HepG2 (cell line): ENCODE data around the gene ATAD3A. TPM values are rescaled to one million over a fixed set of nuclear protein-coding genes. Genes with fewer than 3 reads are reported as not detected.
A peak's percentile ranks its signal among the peaks of the same experiment; 100 is the strongest.

Source experiments
- ATAC-seq: fragments of 200-7000 bp; cut with Tn5 transposase; 3 replicates; pipeline ENCODE4 v1.9.1; 2020; ENCODE audit warnings: mild to moderate bottlenecking, moderate library complexity
- BruUV-seq: library from RNA; stranded (reverse); fragments of 400-500 nt; replicated peaks from 2 replicates; lab custom pipeline; 2021; lab: Mats Ljungman, UMichigan
- CTCF ChIA-PET: fragments of 300-600 bp; formaldehyde crosslinking; extraction: SDS; loops from one replicate; lab custom pipeline; 2021; ENCODE audit warnings: low total read pairs, inconsistent platforms, low intra/inter-chr PET ratio; lab: Yijun Ruan, JAX
- POLR2A ChIA-PET: fragments of 350-600 bp; sonication (Branson Sonifier 250); formaldehyde crosslinking; loops from one replicate; lab custom pipeline; 2020; ENCODE audit warnings: antibody characterized with exemption, inconsistent platforms; lab: Yijun Ruan, JAX
- DNase-seq: peaks from one replicate; pipeline ENCODE4 v3.0.0-alpha.2; 2015; ENCODE audit warnings: low spot score
- FAIRE-seq: peaks from 3 replicates; lab custom pipeline; 2011; peaks lifted over from hg19 to GRCh38; lab: Jason Lieb, UNC
- H2AFZ ChIP-seq: one replicate; pipeline ENCODE4 v1.6.1; 2011; ENCODE audit warnings: low read length, inconsistent platforms
- H3K27ac ChIP-seq: fragments of 300-600 bp; 3 replicates; pipeline ENCODE4 v1.8.0; 2011; ENCODE audit warnings: mixed run types, mild to moderate bottlenecking, mixed read lengths, low read length, inconsistent platforms; ENCODE audit not compliant: insufficient read depth; ENCODE audit errors: extremely low read length
- H3K27me3 ChIP-seq, 2 experiments: fragments of 200-600 bp in 1 of 2; 2 replicates in 1 of 2; 3 replicates in 1 of 2; pipeline versions ENCODE4 v1.6.0 to v1.8.0; 2011; ENCODE audit warnings: low read length in 2 of 2, mild to moderate bottlenecking in 2 of 2, moderate library complexity in 2 of 2, inconsistent platforms in 1 of 2; ENCODE audit not compliant: insufficient read depth in 2 of 2, control insufficient read depth in 1 of 2
- H3K36me3 ChIP-seq, 2 experiments: fragments of 200-600 bp in 1 of 2; replicated peaks in 1 of 2; 2 replicates in 1 of 2; 3 replicates in 1 of 2; pipeline versions ENCODE4 v1.5.1 to v1.8.0; 2011; ENCODE audit warnings: low read length in 2 of 2, inconsistent platforms in 1 of 2; ENCODE audit not compliant: insufficient read depth in 2 of 2, control insufficient read depth in 1 of 2
- H3K4me1 ChIP-seq: 2 replicates; pipeline ENCODE4 v1.5.1; 2012; ENCODE audit warnings: low read length, inconsistent platforms; ENCODE audit not compliant: insufficient read depth
- H3K4me2 ChIP-seq: 2 replicates; pipeline ENCODE4 v1.6.0; 2011; ENCODE audit warnings: low read depth, low read length, inconsistent platforms
- H3K4me3 ChIP-seq, 3 experiments: fragments of 200-600 bp in 1 of 3; sonication (generic), shearing (Covaris generic) in 1 of 3; replicated peaks in 1 of 3; 2 replicates each; pipeline ENCODE4 v1.5.1; 2011 to 2016; ENCODE audit warnings: low read length in 3 of 3, inconsistent platforms in 2 of 3, low read depth in 2 of 3, mild to moderate bottlenecking in 2 of 3, control low read depth in 1 of 3, mixed read lengths in 1 of 3; ENCODE audit not compliant: insufficient read depth in 1 of 3
- H3K79me2 ChIP-seq: one replicate; pipeline ENCODE4 v1.6.1; 2011; ENCODE audit warnings: low read length, inconsistent platforms; ENCODE audit not compliant: insufficient read depth
- H3K9ac ChIP-seq: 2 replicates; pipeline ENCODE4 v1.6.0; 2011; ENCODE audit warnings: mild to moderate bottlenecking, low read depth, low read length, inconsistent platforms; ENCODE audit not compliant: insufficient read depth
- H3K9me3 ChIP-seq: 2 replicates; pipeline ENCODE4 v1.5.1; 2012; ENCODE audit warnings: mild to moderate bottlenecking, low read length
- H4K20me1 ChIP-seq: 2 replicates; pipeline ENCODE4 v1.6.0; 2011; ENCODE audit warnings: inconsistent platforms, mild to moderate bottlenecking, low read length, moderate library complexity; ENCODE audit not compliant: insufficient read depth
- ADNP ChIP-seq: sonication (generic); formaldehyde crosslinking; IDR thresholded peaks from 2 replicates; pipeline ENCODE4 v1.4.0; 2020; ENCODE audit warnings: missing genetic modification reagents
- AGO2 ChIP-seq: fragments of 200-400 bp; formaldehyde crosslinking; optimal IDR thresholded peaks from 2 replicates; pipeline ENCODE3; 2017; ENCODE audit warnings: mild to moderate bottlenecking, low read depth, low read length, moderate library complexity
- ATF2 ChIP-seq: sonication (generic); formaldehyde crosslinking; IDR thresholded peaks from 2 replicates; pipeline ENCODE4 v1.4.0; 2020; ENCODE audit warnings: missing genetic modification reagents
- DRAP1 ChIP-seq: IDR thresholded peaks from 2 replicates; pipeline ENCODE4 v1.6.1; 2016; ENCODE audit warnings: missing genetic modification reagents, missing compliant biosample characterization
- ELF3 ChIP-seq: IDR thresholded peaks from 2 replicates; pipeline ENCODE4 v1.6.1; 2016; ENCODE audit warnings: missing genetic modification reagents, missing compliant biosample characterization
- REL ChIP-seq: sonication (generic); formaldehyde crosslinking; conservative IDR thresholded peaks from 2 replicates; pipeline ENCODE4 v1.8.0; 2022; ENCODE audit warnings: mild to moderate bottlenecking, missing genetic modification reagents, moderate library complexity
- SIN3B ChIP-seq: fragments of 150-350 bp; IDR thresholded peaks from 2 replicates; pipeline ENCODE4 v1.6.1; 2014; ENCODE audit warnings: low read length
- ZSCAN30 ChIP-seq: sonication (generic); formaldehyde crosslinking; IDR thresholded peaks from 2 replicates; pipeline ENCODE4 v1.5.0; 2020; ENCODE audit warnings: mild to moderate bottlenecking, missing genetic modification reagents
- WGBS: methylation state at CpG from one replicate; pipeline ENCODE4 v1.1.6; 2017; ENCODE audit warnings: low lambda C conversion rate; 5-methylcytosine and 5-hydroxymethylcytosine counted together
- in situ Hi-C: cut with HindIII; loops from 2 replicates; pipeline ENCODE4 v1.10.0; 2017; ENCODE audit warnings: low pct_unique_long_range_greater_than_20kb; ENCODE audit not compliant: extremely low pct_ligation_motif_present
- intact Hi-C: fragments of 100-400 bp; cut with micrococcal nuclease; formaldehyde crosslinking; loops from one replicate; pipeline ENCODE4 v1.10.0; 2022; ENCODE audit not compliant: unreplicated experiment
- polyA plus RNA-seq, 8 experiments: library from polyadenylated mRNA; depleted of rRNA in 3 of 8; stranded (reverse) in 7 of 8; unstranded in 1 of 8; fragments of >200 nt; fragmentation: Illumina TruSeq in 4 of 8; extraction: Trizol in 4 of 8; gene quantifications; 2 replicates each; pipeline versions ENCODE4 v1.2.1 to v1.2.3, GENCODE V29; 2011 to 2016; ENCODE audit warnings: low read depth in 4 of 8, missing spikeins in 1 of 8, mixed read lengths in 1 of 8; ENCODE audit not compliant: insufficient read depth in 1 of 8
- total RNA-seq, 5 experiments: library from RNA; depleted of rRNA; stranded (reverse); fragments of >200 nt; fragmentation: Illumina TruSeq; extraction: Trizol; gene quantifications; 2 replicates each; pipeline ENCODE4 v1.2.3, GENCODE V29; 2016; ENCODE audit warnings: low read depth in 1 of 5

The ATAD3A gene
- total and polyA plus RNA-seq, 2 of the 13 experiments (the other 11 are each of a cell fraction or from before 2014, with no cell fraction given): 10.6 to 49.0 TPM

DNA sequence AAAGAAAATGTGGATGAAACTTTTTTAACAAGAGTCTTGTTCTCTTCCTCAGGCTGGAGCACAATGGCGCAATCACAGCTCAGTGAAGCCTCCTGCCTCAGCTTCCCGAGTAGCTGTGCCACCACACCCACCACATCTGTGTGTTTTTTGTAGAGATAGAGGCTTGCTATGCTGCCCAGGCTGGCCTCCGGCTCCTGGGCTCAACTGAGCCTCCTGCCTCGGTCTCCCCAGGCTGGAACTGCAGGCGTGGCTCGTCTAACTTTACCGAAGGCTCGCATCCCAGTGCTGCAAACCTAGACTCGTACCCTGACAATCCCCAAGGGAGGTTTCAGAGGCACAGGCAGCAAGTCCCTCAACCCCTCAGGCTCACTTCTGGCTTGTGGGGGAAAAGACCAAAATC lies 48.2 kb downstream of the ATAD3A start:
- peak; percentile 41 for TF ChIP-seq AGO2
- TF ChIP-seq ZSCAN30 (CRISPR knock-in tag): no peak
- no peak for TF ChIP-seq ELF3 (CRISPR knock-in tag)
- TF ChIP-seq DRAP1 (CRISPR knock-in tag): no peak
- TF ChIP-seq, all 625 proteins: peak for 1
- no peak for ATAC-seq
- H3K9me3 ChIP-seq: no peaks in the 10 kb centered on the region
- no peak overlapping the region for H2AFZ ChIP-seq
- 94% methylated on average over 5 of the region's 9 CpGs for WGBS
- H3K9ac ChIP-seq: no peak overlapping the region
- POLR2A ChIA-PET: interaction anchor here (1.1 kb wide), 1 partner anchor 55 kb away, joined by 3 read pairs; the partner anchor contains the start of gene MIB2
- no peaks in the 10 kb centered on the region; the same call in 1 of the 2 replicates for H4K20me1 ChIP-seq
- peaks cover 18 to 40% of the 10 kb centered on the region in 2 experiments for H3K36me3 ChIP-seq
- CTCF ChIA-PET: no interaction called here
- FAIRE-seq: no peak
- no peak overlapping the region for H3K27ac ChIP-seq
- no peak overlapping the region for H3K4me2 ChIP-seq
- no peaks in the 10 kb centered on the region for H3K27me3 ChIP-seq
- intact Hi-C loops (no loop called here), in situ Hi-C loops (no loop called here)
- peaks cover 10% of the 10 kb centered on the region for H3K79me2 ChIP-seq
- no peak overlapping the region for H3K4me3 ChIP-seq
- DNase-seq: no peak
- 0 out of 2 replicates have a peak, but pooled peaks cover under 1% of the 10 kb centered on the region for H3K4me1 ChIP-seq
- BruUV-seq: no TSS peak

GRCh38 chr1:1561801-1562470 lies 50.0 kb downstream of the ATAD3A start:
- TSS peak; percentile 3 for BruUV-seq
- POLR2A ChIA-PET: no interaction called here
- intact Hi-C loops: no loop called here

More at GRCh38 chr1:1561801-1562470, 50.0 kb downstream of the ATAD3A start:
- 97% methylated on average over 14 of the region's 15 CpGs for WGBS
- Histone ChIP-seq H3K9ac (no peak overlapping the region), H3K27ac (no peak overlapping the region), H3K27me3 (no peaks in the 10 kb centered on the region), H3K9me3 (no peaks in the 10 kb centered on the region), H3K4me2 (no peak overlapping the region), H2AFZ (no peak overlapping the region), H3K36me3 (peaks cover 22 to 50% of the 10 kb centered on the region in 2 experiments)
- no peak for DNase-seq
- no peak for FAIRE-seq
- in situ Hi-C loops: no loop called here
- TF ChIP-seq REL (CRISPR knock-in tag) (no peak), SIN3B (no peak), ATF2 (CRISPR knock-in tag) (no peak), ADNP (no peak), AGO2 (peak; percentile 58)
- TF ChIP-seq, all 625 proteins: peak for 1
- ATAC-seq: no peak
- Histone ChIP-seq H3K79me2 (peaks cover 26% of the 10 kb centered on the region), H3K4me3 (no peak overlapping the region), H4K20me1 (peaks cover 12% of the 10 kb centered on the region), H3K4me1 (no peaks in the 10 kb centered on the region)
- CTCF ChIA-PET: no interaction called here
